ENCODE data around the gene SGMS1.

Gene SGMS1

DNA sequence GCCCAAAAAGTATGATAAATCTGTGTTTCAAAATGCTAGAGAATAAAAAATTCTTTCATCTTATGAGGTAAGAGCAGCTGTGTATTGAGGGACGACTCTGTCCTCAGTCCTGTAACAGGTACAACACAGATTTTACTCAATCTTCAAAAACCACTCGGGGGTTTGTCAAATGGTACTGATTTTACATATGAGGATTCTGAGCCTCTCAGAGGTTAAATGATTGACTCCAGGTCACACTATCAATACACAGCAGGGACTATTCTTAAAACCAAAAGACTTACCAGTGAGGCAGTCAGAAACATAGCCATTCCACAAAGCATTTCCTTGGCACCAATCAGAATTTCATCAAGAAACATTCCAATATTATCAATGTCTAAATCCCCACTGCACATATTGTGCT lies 95.5 kb downstream of the SGMS1 start:
- no peak overlapping the region for H3K27ac ChIP-seq (ENCODE audit: low read depth, low read length)
- no peak overlapping the region for H3K4me3 ChIP-seq (ENCODE audit: low read length)
- H3K27me3 ChIP-seq (ENCODE audit: insufficient read depth, low read length), result no peaks in the 10 kb centered on the region
- H3K36me3 ChIP-seq (ENCODE audit: insufficient read depth, low read length), result no peaks in the 10 kb centered on the region
- WGBS, result 100% methylated on average over 2 of the region's 2 CpGs
- no peaks in the 10 kb centered on the region for H3K9me3 ChIP-seq (ENCODE audit: insufficient read depth, low read depth, low read length)
- peaks cover 39% of the 10 kb centered on the region for H3K4me1 ChIP-seq (ENCODE audit: insufficient read depth, low read length)
- H3K9ac ChIP-seq (ENCODE audit: low read depth, low read length), result no peak overlapping the region

DNA sequence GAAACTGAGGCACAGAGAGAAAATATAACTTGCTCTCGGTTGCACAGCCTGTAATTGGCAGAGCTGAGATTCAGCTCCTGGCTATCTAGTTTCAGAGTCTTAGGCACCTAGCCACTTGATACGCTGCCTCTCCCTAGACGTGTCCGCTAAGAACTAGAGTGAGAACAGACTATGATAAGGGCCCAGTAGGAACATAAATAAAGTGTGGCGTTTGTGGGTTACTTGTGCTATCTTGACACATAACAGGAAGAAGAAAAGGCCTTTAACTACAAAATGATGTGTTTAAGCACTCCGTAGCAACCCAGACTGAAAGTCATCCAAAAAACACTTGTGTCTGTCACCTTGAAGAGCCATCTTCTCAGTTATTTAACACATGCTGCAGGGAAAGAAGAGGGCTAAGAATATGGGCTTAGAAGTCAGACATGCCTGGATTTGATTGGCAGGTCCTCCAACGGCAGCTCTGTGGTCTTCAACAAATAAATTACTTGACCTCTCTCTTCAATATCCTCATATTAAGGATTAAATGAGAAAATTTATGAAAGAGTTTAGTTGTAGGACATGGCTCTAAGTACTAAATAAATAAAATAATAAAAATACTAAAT lies 96.2 kb downstream of the SGMS1 start:
- H3K27me3 ChIP-seq (ENCODE audit: insufficient read depth, low read length), result no peaks in the 10 kb centered on the region
- 88% methylated on average over 7 of the region's 7 CpGs for WGBS
- H3K27ac ChIP-seq (ENCODE audit: low read depth, low read length), result no peak overlapping the region

DNA sequence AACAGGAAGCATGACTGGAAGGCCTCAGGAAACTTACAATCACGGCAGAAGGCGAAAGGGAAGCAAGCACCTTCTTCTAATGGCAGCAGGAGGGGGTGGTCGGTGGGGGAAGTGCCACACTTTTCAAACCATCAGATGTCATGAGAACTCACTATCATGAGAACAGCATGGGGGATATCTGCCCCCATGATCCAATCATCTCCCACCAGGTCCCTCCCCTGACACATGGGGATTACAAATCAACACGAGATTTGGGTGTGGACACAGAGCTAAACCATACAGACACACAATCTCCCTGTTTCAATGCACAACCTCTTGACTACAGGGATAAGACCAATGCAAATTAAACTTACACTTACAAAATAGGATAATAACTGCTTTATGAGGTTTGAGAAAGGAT lies 97.6 kb downstream of the SGMS1 start:
- Histone ChIP-seq H3K27ac (ENCODE audit: low read depth, low read length) (no peak overlapping the region), H3K9ac (ENCODE audit: low read depth, low read length) (no peak overlapping the region), H3K27me3 (ENCODE audit: insufficient read depth, low read length) (no peaks in the 10 kb centered on the region), H3K4me3 (ENCODE audit: low read length) (no peak overlapping the region), H3K36me3 (ENCODE audit: insufficient read depth, low read length) (no peaks in the 10 kb centered on the region), H3K9me3 (ENCODE audit: insufficient read depth, low read depth, low read length) (no peaks in the 10 kb centered on the region), H3K4me1 (ENCODE audit: insufficient read depth, low read length) (peaks cover 48% of the 10 kb centered on the region)
- 87% methylated on average over 4 of the region's 4 CpGs for WGBS

More for the DNA sequence above, 96.2 kb downstream of the SGMS1 start:
- Histone ChIP-seq H3K36me3 (ENCODE audit: insufficient read depth, low read length) (no peaks in the 10 kb centered on the region), H3K9ac (ENCODE audit: low read depth, low read length) (no peak overlapping the region), H3K9me3 (ENCODE audit: insufficient read depth, low read depth, low read length) (no peaks in the 10 kb centered on the region), H3K4me3 (ENCODE audit: low read length) (no peak overlapping the region), H3K4me1 (ENCODE audit: insufficient read depth, low read length) (peaks cover 44% of the 10 kb centered on the region)

DNA sequence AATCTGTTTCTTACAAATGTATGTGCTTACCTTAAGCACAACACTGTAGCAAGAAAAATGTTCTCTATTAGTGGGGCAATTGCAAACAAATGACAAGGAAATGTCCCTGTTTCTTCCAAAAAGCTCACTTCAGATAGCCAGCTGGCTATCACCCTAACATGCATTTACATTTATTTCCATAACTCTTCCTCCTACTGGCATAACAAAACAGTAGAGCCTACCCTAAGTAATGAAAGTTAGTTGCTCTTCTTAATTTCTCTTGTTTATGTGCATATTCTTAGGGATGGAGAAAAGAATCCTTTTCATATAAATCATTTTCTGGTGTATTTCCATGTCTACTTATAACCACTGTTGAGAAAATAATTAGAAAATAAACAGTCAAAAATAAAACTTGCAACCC lies 100.4 kb downstream of the SGMS1 start:
- Histone ChIP-seq H3K9me3 (ENCODE audit: insufficient read depth, low read depth, low read length) (no peaks in the 10 kb centered on the region), H3K27me3 (ENCODE audit: insufficient read depth, low read length) (no peaks in the 10 kb centered on the region), H3K36me3 (ENCODE audit: insufficient read depth, low read length) (no peaks in the 10 kb centered on the region), H3K4me3 (ENCODE audit: low read length) (no peak overlapping the region), H3K9ac (ENCODE audit: low read depth, low read length) (no peak overlapping the region; the same call in none of the 2 replicates), H3K4me1 (ENCODE audit: insufficient read depth, low read length) (peaks cover 42% of the 10 kb centered on the region), H3K27ac (ENCODE audit: low read depth, low read length) (0 out of 2 replicates have a peak overlapping the region, but pooled peaks have one; percentile 7)

DNA sequence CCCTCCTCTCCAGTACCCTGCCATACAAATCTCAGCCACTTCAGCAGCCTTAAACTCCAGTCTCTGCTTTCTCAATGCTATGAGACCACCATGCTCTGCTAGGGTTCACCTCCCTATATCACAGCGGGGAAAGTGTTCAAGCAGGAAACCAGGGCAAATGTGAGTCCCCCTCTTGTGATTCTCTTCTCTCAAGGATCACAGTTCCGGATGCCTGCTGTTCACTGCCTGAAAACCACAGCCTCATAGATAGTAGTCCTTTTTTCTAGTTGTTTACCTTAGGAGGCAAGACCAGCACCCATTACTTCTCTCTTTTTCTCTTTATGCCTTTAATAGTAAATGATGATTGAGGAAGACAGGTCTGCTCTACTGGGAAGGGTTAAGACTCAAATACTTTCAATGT lies 100.8 kb downstream of the SGMS1 start:
- Histone ChIP-seq H3K4me3 (ENCODE audit: low read length) (no peak overlapping the region), H3K36me3 (ENCODE audit: insufficient read depth, low read length) (no peaks in the 10 kb centered on the region), H3K4me1 (ENCODE audit: insufficient read depth, low read length) (peaks cover 38% of the 10 kb centered on the region), H3K9ac (ENCODE audit: low read depth, low read length) (no peak overlapping the region; the same call in 1 of the 2 replicates), H3K27ac (ENCODE audit: low read depth, low read length) (0 out of 2 replicates have a peak overlapping the region, but pooled peaks have one; percentile 7), H3K27me3 (ENCODE audit: insufficient read depth, low read length) (no peaks in the 10 kb centered on the region), H3K9me3 (ENCODE audit: insufficient read depth, low read depth, low read length) (no peaks in the 10 kb centered on the region)
- 85% methylated on average over 2 of the region's 2 CpGs for WGBS

DNA sequence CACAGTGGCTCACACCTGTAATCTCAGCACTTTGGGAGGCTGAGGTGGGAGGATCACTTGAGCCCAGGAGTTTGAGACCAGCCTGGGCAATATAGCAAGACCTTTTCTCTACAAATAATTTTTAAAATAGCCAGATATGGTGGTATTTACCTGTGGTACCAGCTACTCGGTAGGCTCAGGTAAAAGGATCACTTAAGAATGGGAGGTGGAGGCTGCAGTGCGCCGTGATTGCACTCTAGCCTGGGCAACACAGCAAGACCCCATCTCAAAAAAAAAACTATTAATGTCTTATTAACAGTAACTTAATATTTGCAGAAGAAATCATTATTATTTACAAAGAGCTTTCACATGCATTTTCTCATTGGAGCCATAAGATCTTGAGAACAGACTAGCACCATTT lies 103.6 kb downstream of the SGMS1 start:
- no peaks in the 10 kb centered on the region for H3K27me3 ChIP-seq (ENCODE audit: insufficient read depth, low read length)
- no peaks in the 10 kb centered on the region for H3K9me3 ChIP-seq (ENCODE audit: insufficient read depth, low read depth, low read length)
- no peak overlapping the region for H3K4me3 ChIP-seq (ENCODE audit: low read length)
- 96% methylated on average over 3 of the region's 3 CpGs for WGBS
- H3K36me3 ChIP-seq (ENCODE audit: insufficient read depth, low read length), result no peaks in the 10 kb centered on the region
- no peak overlapping the region for H3K27ac ChIP-seq (ENCODE audit: low read depth, low read length)
- no peak overlapping the region for H3K9ac ChIP-seq (ENCODE audit: low read depth, low read length)
- peaks cover 28% of the 10 kb centered on the region for H3K4me1 ChIP-seq (ENCODE audit: insufficient read depth, low read length)

DNA sequence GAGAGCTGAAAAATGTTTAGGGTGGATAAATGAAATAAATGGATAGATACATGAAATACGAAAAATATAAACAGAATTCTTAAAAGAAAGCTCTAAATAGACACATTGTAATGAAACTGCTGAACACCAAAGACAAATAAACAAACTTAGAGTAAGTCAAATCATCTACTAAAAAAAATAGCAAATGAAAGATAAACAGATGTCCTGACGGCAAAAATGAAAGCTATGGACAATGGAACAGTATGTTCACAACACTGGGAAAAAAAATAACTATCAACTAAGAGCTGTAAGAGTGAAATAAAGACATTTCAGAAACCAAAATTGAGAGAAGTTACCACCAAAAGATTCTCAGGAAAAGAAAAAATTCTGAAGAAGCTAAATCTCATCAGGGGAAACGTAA lies 106.1 kb downstream of the SGMS1 start:
- Histone ChIP-seq H3K9me3 (ENCODE audit: insufficient read depth, low read depth, low read length) (no peaks in the 10 kb centered on the region), H3K4me3 (ENCODE audit: low read length) (no peak overlapping the region), H3K9ac (ENCODE audit: low read depth, low read length) (no peak overlapping the region), H3K4me1 (ENCODE audit: insufficient read depth, low read length) (peaks cover 4% of the 10 kb centered on the region), H3K27ac (ENCODE audit: low read depth, low read length) (no peak overlapping the region), H3K27me3 (ENCODE audit: insufficient read depth, low read length) (no peaks in the 10 kb centered on the region), H3K36me3 (ENCODE audit: insufficient read depth, low read length) (no peaks in the 10 kb centered on the region)
- WGBS, result no CpG with 5 or more reads among the region's 3 CpGs

DNA sequence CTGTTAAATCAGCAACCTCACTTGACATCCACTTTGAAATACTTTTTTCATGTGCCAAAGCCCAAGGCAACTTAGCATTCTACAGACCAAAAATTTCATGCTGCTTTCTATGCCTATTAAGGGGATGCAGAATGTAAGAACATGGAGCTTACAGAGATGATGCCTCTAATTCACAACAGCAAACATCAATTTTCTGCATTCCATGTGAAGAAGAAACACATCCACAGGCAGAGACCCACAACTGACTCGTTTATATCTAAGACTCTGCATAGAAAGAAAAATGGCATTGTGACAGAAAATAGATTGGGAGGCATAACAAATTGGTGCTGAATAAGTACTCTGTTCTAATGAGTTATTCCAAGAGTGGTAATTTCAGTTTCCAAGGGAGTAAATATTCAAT lies 107.6 kb downstream of the SGMS1 start:
- H3K4me3 ChIP-seq (ENCODE audit: low read length), result no peak overlapping the region
- no peak overlapping the region for H3K27ac ChIP-seq (ENCODE audit: low read depth, low read length)
- no peaks in the 10 kb centered on the region for H3K9me3 ChIP-seq (ENCODE audit: insufficient read depth, low read depth, low read length)
- H3K4me1 ChIP-seq (ENCODE audit: insufficient read depth, low read length), result no peaks in the 10 kb centered on the region
- no peaks in the 10 kb centered on the region for H3K36me3 ChIP-seq (ENCODE audit: insufficient read depth, low read length)
- H3K27me3 ChIP-seq (ENCODE audit: insufficient read depth, low read length), result no peaks in the 10 kb centered on the region
- WGBS, result 100% methylated on average over 1 of the region's 1 CpG
- H3K9ac ChIP-seq (ENCODE audit: low read depth, low read length), result no peak overlapping the region

DNA sequence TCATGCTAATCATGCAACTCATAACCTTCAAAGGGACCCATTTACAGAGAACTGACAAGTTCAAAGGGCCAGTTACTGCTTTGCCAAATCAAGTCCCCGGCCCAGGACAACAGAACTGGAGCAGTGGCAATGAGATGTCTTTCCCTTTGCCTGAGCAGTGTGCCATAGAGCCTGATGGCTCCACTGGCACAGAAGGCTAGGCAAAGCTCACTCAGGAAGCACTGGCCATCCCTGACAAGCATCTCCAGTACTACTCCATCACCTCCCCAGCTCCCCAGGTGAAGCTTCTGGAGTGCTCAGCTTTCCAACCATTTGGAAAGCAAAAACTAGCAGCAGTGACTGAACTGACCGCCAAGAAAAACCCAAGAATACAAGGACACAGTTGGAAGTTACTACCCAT lies 108.3 kb downstream of the SGMS1 start:
- H3K4me3 ChIP-seq (ENCODE audit: low read length), result no peak overlapping the region
- no peak overlapping the region for H3K27ac ChIP-seq (ENCODE audit: low read depth, low read length)
- no peaks in the 10 kb centered on the region for H3K27me3 ChIP-seq (ENCODE audit: insufficient read depth, low read length)
- H3K4me1 ChIP-seq (ENCODE audit: insufficient read depth, low read length), result no peaks in the 10 kb centered on the region
- 94% methylated on average over 2 of the region's 2 CpGs for WGBS
- H3K9me3 ChIP-seq (ENCODE audit: insufficient read depth, low read depth, low read length), result no peaks in the 10 kb centered on the region
- no peaks in the 10 kb centered on the region for H3K36me3 ChIP-seq (ENCODE audit: insufficient read depth, low read length)
- no peak overlapping the region for H3K9ac ChIP-seq (ENCODE audit: low read depth, low read length)

DNA sequence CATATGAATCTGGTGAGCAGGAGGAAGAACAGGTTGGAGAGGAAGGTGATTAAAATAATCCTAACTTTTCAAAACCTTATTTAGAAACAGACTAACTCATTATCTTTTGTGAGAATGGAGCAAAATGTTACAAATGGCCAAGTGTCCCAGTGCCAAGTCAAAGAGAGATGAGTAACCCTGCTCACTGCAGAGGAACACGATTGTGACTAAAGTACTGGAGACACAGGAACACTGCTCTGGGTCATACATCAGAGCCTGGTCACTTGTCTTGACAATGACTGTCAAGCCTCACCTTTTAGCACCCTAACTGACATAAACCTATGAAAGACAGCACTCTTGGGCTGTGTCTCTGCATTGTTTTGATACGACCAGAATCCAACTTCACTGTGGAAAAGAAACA lies 108.8 kb downstream of the SGMS1 start:
- no peaks in the 10 kb centered on the region for H3K27me3 ChIP-seq (ENCODE audit: insufficient read depth, low read length)
- no peaks in the 10 kb centered on the region for H3K9me3 ChIP-seq (ENCODE audit: insufficient read depth, low read depth, low read length)
- no peaks in the 10 kb centered on the region for H3K36me3 ChIP-seq (ENCODE audit: insufficient read depth, low read length)
- 90% methylated on average over 2 of the region's 2 CpGs for WGBS
- no peak overlapping the region for H3K27ac ChIP-seq (ENCODE audit: low read depth, low read length)
- no peak overlapping the region for H3K9ac ChIP-seq (ENCODE audit: low read depth, low read length)
- no peaks in the 10 kb centered on the region for H3K4me1 ChIP-seq (ENCODE audit: insufficient read depth, low read length)
- no peak overlapping the region for H3K4me3 ChIP-seq (ENCODE audit: low read length)

DNA sequence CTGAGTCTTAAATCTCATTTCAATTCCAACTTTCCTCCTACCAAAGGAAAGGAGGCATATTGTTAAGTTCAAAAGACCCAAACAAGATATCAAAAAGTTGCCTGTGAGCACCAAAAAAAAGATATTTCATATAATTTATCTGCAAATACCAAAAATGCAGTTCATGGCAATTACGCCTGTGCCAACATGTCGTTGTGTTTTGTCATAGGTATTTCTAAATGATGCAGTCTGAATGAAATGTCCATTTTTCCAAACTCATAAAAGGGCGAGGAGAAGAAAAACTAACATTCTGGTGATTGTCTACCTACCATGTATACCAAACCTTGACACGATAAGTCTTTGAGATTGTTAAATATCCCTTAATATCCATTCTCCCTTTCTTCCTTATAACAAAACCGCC lies 109.8 kb downstream of the SGMS1 start:
- Histone ChIP-seq H3K9ac (ENCODE audit: low read depth, low read length) (no peak overlapping the region), H3K4me1 (ENCODE audit: insufficient read depth, low read length) (peaks cover 2% of the 10 kb centered on the region; the same call in 1 of the 2 replicates), H3K4me3 (ENCODE audit: low read length) (no peak overlapping the region), H3K36me3 (ENCODE audit: insufficient read depth, low read length) (no peaks in the 10 kb centered on the region), H3K27me3 (ENCODE audit: insufficient read depth, low read length) (no peaks in the 10 kb centered on the region), H3K9me3 (ENCODE audit: insufficient read depth, low read depth, low read length) (no peaks in the 10 kb centered on the region), H3K27ac (ENCODE audit: low read depth, low read length) (no peak overlapping the region)
- WGBS, result 89% methylated on average over 4 of the region's 5 CpGs
